ENCODE measurements around the gene RCSD1.

GRCh38 chr1:167628741-167629515, 1.1 kb upstream of the RCSD1 start:
- TF ChIP-seq POLR2A (IDR thresholded peaks at IDR 0.05; ENCODE audit: low read depth) (no peak), CTCF (IDR thresholded peaks at IDR 0.05) (no peak), POLR2AphosphoS5 (IDR thresholded peaks at IDR 0.05) (no peak)
